ENCODE results near the gene CDC42EP4.

DNA sequence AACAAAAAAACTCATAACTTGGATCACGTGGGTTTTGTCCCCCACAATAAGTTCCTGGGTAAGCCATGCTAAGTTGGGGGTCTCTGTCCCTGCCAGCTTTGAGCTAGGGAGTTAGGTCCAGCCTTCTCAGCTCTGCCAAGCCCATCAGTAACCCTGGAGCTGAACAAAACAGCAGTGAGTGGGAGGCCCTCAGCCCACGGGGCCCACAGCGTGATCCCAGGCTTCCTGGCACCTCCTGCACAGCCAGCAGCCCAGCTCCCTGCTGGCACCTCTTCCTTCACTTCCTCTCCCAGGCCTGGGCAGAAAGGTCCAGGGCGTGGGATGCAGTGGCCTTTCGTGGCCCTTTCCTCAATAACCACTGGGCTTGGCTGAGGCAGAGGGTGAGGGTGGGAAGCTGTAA lies 35.5 kb upstream of the CDC42EP4 start:
- TF ChIP-seq EZH2 (IDR thresholded peaks at IDR 0.05; ENCODE audit: low read depth), result no peak
- TF ChIP-seq, protein P1, sequence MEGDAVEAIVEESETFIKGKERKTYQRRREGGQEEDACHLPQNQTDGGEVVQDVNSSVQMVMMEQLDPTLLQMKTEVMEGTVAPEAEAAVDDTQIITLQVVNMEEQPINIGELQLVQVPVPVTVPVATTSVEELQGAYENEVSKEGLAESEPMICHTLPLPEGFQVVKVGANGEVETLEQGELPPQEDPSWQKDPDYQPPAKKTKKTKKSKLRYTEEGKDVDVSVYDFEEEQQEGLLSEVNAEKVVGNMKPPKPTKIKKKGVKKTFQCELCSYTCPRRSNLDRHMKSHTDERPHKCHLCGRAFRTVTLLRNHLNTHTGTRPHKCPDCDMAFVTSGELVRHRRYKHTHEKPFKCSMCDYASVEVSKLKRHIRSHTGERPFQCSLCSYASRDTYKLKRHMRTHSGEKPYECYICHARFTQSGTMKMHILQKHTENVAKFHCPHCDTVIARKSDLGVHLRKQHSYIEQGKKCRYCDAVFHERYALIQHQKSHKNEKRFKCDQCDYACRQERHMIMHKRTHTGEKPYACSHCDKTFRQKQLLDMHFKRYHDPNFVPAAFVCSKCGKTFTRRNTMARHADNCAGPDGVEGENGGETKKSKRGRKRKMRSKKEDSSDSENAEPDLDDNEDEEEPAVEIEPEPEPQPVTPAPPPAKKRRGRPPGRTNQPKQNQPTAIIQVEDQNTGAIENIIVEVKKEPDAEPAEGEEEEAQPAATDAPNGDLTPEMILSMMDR (conservative IDR thresholded peaks at IDR 0.05), result no peak
